GM23338 (cell line): ENCODE data around the gene MIER1. TPM values are rescaled to one million over a fixed set of nuclear protein-coding genes. Genes with fewer than 3 reads are reported as not detected.
A peak's percentile ranks its signal among the peaks of the same experiment; 100 is the strongest.

Experiments used
- ATAC-seq: fragments of 200-7000 bp; cut with Tn5 transposase; 3 replicates; pipeline ENCODE4 v1.9.1; 2020
- DNase-seq: peaks from one replicate; pipeline ENCODE4 v3.0.0-alpha.2; 2015; ENCODE audit warnings: low spot score
- H2AFZ ChIP-seq: fragments of 200-600 bp; sonication (generic); 2 replicates; pipeline ENCODE4 v1.8.0; 2016; ENCODE audit warnings: antibody characterized with exemption, mild to moderate bottlenecking, moderate library complexity
- H3F3A ChIP-seq: fragments of 200-600 bp; sonication (generic); replicated peaks from 2 replicates; pipeline ENCODE4 v1.8.0; 2017; ENCODE audit warnings: antibody characterized with exemption, mixed run types, low read depth
- H3K27ac ChIP-seq: fragments of 200-600 bp; sonication (generic); 2 replicates; pipeline ENCODE4 v1.6.1; 2016; ENCODE audit warnings: low read depth
- H3K27me3 ChIP-seq: fragments of 200-600 bp; sonication (generic); 2 replicates; pipeline ENCODE4 v1.8.0; 2016; ENCODE audit warnings: mild to moderate bottlenecking, mixed run types, moderate library complexity; ENCODE audit not compliant: insufficient read depth
- H3K36me3 ChIP-seq: fragments of 200-600 bp; sonication (generic); 2 replicates; pipeline ENCODE4 v1.8.0; 2016; ENCODE audit warnings: mild to moderate bottlenecking; ENCODE audit not compliant: insufficient read depth
- H3K4me1 ChIP-seq: fragments of 200-600 bp; sonication (generic); 2 replicates; pipeline ENCODE4 v1.8.0; 2016; ENCODE audit warnings: mild to moderate bottlenecking, moderate library complexity; ENCODE audit not compliant: insufficient read depth
- H3K4me2 ChIP-seq: fragments of 200-600 bp; sonication (generic); 2 replicates; pipeline ENCODE4 v1.7.1; 2017; ENCODE audit warnings: mixed run types
- H3K4me3 ChIP-seq: fragments of 200-600 bp; sonication (generic); 2 replicates; pipeline ENCODE4 v1.6.1; 2016; ENCODE audit warnings: mixed run types
- H3K79me2 ChIP-seq: fragments of 200-600 bp; sonication (generic); replicated peaks from 2 replicates; pipeline ENCODE4 v1.8.0; 2017; ENCODE audit warnings: mild to moderate bottlenecking; ENCODE audit not compliant: insufficient read depth
- H3K9me2 ChIP-seq: fragments of 200-600 bp; sonication (generic); 2 replicates; pipeline ENCODE4 v1.8.0; 2017; ENCODE audit not compliant: insufficient read depth
- H4K20me1 ChIP-seq: fragments of 200-600 bp; sonication (generic); replicated peaks from 2 replicates; pipeline ENCODE4 v1.8.0; 2017; ENCODE audit warnings: mild to moderate bottlenecking; ENCODE audit not compliant: insufficient read depth
- H3K27ac Mint-ChIP-seq: 2 replicates; pipeline ENCODE4 v1.8.0; 2020; ENCODE audit warnings: inconsistent platforms, mild to moderate bottlenecking, moderate library complexity, mixed read lengths
- H3K27me3 Mint-ChIP-seq: 3 replicates; pipeline ENCODE4 v1.8.0; 2022; ENCODE audit warnings: low read depth, mild to moderate bottlenecking, moderate library complexity, mixed read lengths, inconsistent platforms; ENCODE audit not compliant: insufficient read depth, poor library complexity
- H3K36me3 Mint-ChIP-seq: 3 replicates; pipeline ENCODE4 v1.8.0; 2021; ENCODE audit warnings: low read depth, mild to moderate bottlenecking, inconsistent platforms, moderate library complexity, mixed read lengths
- H3K4me1 Mint-ChIP-seq: 3 replicates; pipeline ENCODE4 v1.8.0; 2020; ENCODE audit warnings: mild to moderate bottlenecking, inconsistent platforms, mixed read lengths
- H3K4me3 Mint-ChIP-seq: 3 replicates; pipeline ENCODE4 v1.8.0; 2021; ENCODE audit warnings: moderate library complexity, mild to moderate bottlenecking, inconsistent platforms, mixed read lengths
- H3K9me3 Mint-ChIP-seq: 3 replicates; pipeline ENCODE4 v1.8.0; 2020; ENCODE audit warnings: moderate library complexity, mild to moderate bottlenecking, inconsistent platforms, mixed read lengths
- CREB1 ChIP-seq: fragments of 250-450 bp; sonication (Bioruptor Pico); IDR thresholded peaks from 2 replicates; pipeline ENCODE4 v1.5.0; 2020; ENCODE audit warnings: low read depth, mild to moderate bottlenecking, moderate library complexity
- EZH2 ChIP-seq: fragments of 200-600 bp; sonication (generic); IDR thresholded peaks from one replicate; pipeline ENCODE4 v1.8.0; 2017; ENCODE audit warnings: antibody characterized with exemption, mild to moderate bottlenecking, low read depth; ENCODE audit not compliant: unreplicated experiment
- EZH2phosphoT487 ChIP-seq: fragments of 200-600 bp; sonication (generic); IDR thresholded peaks from one replicate; pipeline ENCODE4 v1.8.1; 2018; ENCODE audit warnings: antibody characterized with exemption; ENCODE audit not compliant: unreplicated experiment
- JUNB ChIP-seq: IDR thresholded peaks from one replicate; pipeline ENCODE4 v1.6.1; 2016; ENCODE audit warnings: antibody characterized with exemption; ENCODE audit not compliant: unreplicated experiment
- NANOG ChIP-seq: IDR thresholded peaks from 2 replicates; pipeline ENCODE4 v1.6.1; 2016; ENCODE audit warnings: antibody characterized with exemption, borderline replicate concordance
- POLR2AphosphoS5 ChIP-seq: IDR thresholded peaks from 2 replicates; pipeline ENCODE4 v1.6.1; 2016; ENCODE audit warnings: antibody characterized with exemption, low read depth
- STAT1 ChIP-seq: IDR thresholded peaks from one replicate; pipeline ENCODE4 v1.6.1; 2016; ENCODE audit warnings: antibody characterized with exemption; ENCODE audit not compliant: unreplicated experiment
- ZNF114 ChIP-seq: fragments of 250-450 bp; sonication (Bioruptor Pico); IDR thresholded peaks from 2 replicates; pipeline ENCODE4 v1.5.0; 2020; ENCODE audit warnings: mild to moderate bottlenecking, moderate library complexity
- ZNF331 ChIP-seq: fragments of 250-450 bp; sonication (Bioruptor Pico); IDR thresholded peaks from 2 replicates; pipeline ENCODE4 v1.5.0; 2020; ENCODE audit warnings: low read depth, mild to moderate bottlenecking, moderate library complexity
- polyA plus RNA-seq: library from polyadenylated mRNA; unstranded; fragments of >200 nt; fragmentation: Nextera tagmentation; extraction: Ambion mirVana; gene quantifications from 2 replicates; pipeline ENCODE4 v1.2.1, GENCODE V29; 2016
- total RNA-seq: library from RNA; depleted of rRNA; stranded (reverse); fragments of >200 nt; shearing (Covaris generic); gene quantifications from 2 replicates; pipeline ENCODE4 v1.2.3, GENCODE V29; 2014
- TF ChIP-seq, protein P1 (sequence below): fragments of 250-450 bp; sonication (Bioruptor Pico); IDR thresholded peaks from 2 replicates; pipeline ENCODE4 v1.5.0; 2020; ENCODE audit warnings: mild to moderate bottlenecking, moderate library complexity
- TF ChIP-seq, protein P2 (sequence below), 2 experiments: fragments of 200-600 bp in 1 of 2; sonication (generic) in 1 of 2; conservative IDR thresholded peaks; 2 replicates each; pipeline versions ENCODE4 v1.5.1 to v1.6.1; 2016 to 2017; ENCODE audit warnings: antibody characterized with exemption in 2 of 2, low read depth in 2 of 2, mild to moderate bottlenecking in 2 of 2, moderate library complexity in 1 of 2

Gene MIER1
- total and polyA plus RNA-seq, 2 experiments from 2014 or later = 38.2 to 72.8 TPM

DNA sequence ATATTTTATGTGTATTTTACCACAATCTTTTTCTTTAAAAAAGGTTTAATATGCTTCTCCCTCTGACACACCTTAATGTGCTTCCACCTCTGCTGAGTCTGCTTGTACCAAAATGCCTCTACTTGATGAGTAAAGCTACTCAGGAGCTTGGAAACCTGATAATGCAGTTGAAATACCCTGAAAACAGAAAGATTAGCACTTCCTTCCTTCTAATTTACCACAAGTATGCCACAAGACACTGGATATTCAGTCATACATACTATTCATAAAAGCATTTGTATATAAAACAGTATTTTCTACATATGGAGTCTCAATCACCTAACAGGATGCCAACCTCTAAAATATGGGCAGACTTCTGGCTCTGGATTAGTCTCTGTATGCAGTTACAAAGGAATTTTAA, 74.2 kb downstream of the MIER1 start:
- Histone ChIP-seq H3K4me2 (no peak overlapping the region), H3K27me3 (no peaks in the 10 kb centered on the region), H3K4me3 (no peak overlapping the region), H3K27ac (no peak overlapping the region), H3F3A (no peaks in the 10 kb centered on the region), H3K4me1 (no peaks in the 10 kb centered on the region), H4K20me1 (no peaks in the 10 kb centered on the region), H3K9me2 (no peaks in the 10 kb centered on the region), H3K36me3 (no peaks in the 10 kb centered on the region), H2AFZ (no peak overlapping the region), H3K79me2 (no peaks in the 10 kb centered on the region)
- TF ChIP-seq ZNF331 (no peak), CREB1 (no peak), NANOG (no peak), EZH2 (no peak), ZNF114 (no peak)
- no peak for ATAC-seq
- Mint-ChIP-seq H3K27ac (no peak overlapping the region), H3K4me1 (peaks cover 3% of the 10 kb centered on the region; the same call in 1 of the 3 replicates), H3K9me3 (no peaks in the 10 kb centered on the region), H3K36me3 (no peaks in the 10 kb centered on the region), H3K27me3 (peaks cover 3% of the 10 kb centered on the region), H3K4me3 (no peak overlapping the region)
- no peak for DNase-seq

DNA sequence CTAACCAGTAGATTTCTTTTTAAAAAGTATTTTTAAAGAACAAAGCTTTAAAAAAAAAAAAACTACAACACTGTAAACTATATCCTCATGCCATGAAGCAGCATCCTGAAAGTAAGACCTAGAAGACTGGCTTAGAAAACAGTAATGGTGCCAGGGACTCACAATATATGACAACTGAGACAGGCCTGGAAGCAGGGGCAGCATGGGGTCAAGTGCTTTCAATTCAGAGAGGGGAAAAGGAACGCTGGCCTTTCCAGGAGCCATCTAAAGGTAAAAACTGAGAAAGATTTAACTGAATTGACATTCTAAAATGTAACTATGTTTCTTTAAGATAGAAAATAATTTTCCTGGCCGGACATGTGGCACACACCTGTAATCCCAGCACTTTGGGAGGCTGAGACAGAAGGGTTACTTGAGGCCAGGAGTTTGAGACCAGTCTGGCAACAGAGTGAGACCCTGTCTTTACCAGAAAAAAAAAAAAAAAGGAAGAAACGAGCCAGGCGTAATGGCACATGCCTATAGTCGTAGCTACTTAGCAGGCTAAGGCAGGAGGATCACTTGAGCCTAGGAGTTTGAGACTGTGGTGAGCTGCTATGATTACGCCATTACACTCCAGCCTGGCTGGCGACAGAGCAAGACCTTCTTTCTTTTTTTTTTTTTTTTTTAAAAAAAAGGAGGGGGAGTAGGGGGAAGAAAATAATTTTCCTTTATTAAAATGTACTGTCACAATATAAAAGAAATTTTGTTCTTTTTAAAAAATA, 75.0 kb downstream of the MIER1 start:
- Histone ChIP-seq H3K27ac (no peak overlapping the region), H3K79me2 (no peaks in the 10 kb centered on the region), H3K4me3 (no peak overlapping the region), H3K4me2 (no peak overlapping the region), H2AFZ (no peak overlapping the region), H3F3A (no peaks in the 10 kb centered on the region), H4K20me1 (no peaks in the 10 kb centered on the region), H3K4me1 (no peaks in the 10 kb centered on the region), H3K27me3 (no peaks in the 10 kb centered on the region), H3K9me2 (no peaks in the 10 kb centered on the region), H3K36me3 (no peaks in the 10 kb centered on the region)
- DNase-seq = no peak
- Mint-ChIP-seq H3K27me3 (no peaks in the 10 kb centered on the region), H3K9me3 (no peaks in the 10 kb centered on the region), H3K4me3 (no peak overlapping the region), H3K4me1 (peaks cover 3% of the 10 kb centered on the region; the same call in 1 of the 3 replicates), H3K27ac (no peak overlapping the region), H3K36me3 (no peaks in the 10 kb centered on the region)
- ATAC-seq = peak; percentile 39
- TF ChIP-seq NANOG (no peak), ZNF331 (no peak), JUNB (no peak), STAT1 (no peak), EZH2phosphoT487 (no peak), ZNF114 (no peak), EZH2 (no peak), CREB1 (no peak), POLR2AphosphoS5 (no peak)
- TF ChIP-seq, protein P1, sequence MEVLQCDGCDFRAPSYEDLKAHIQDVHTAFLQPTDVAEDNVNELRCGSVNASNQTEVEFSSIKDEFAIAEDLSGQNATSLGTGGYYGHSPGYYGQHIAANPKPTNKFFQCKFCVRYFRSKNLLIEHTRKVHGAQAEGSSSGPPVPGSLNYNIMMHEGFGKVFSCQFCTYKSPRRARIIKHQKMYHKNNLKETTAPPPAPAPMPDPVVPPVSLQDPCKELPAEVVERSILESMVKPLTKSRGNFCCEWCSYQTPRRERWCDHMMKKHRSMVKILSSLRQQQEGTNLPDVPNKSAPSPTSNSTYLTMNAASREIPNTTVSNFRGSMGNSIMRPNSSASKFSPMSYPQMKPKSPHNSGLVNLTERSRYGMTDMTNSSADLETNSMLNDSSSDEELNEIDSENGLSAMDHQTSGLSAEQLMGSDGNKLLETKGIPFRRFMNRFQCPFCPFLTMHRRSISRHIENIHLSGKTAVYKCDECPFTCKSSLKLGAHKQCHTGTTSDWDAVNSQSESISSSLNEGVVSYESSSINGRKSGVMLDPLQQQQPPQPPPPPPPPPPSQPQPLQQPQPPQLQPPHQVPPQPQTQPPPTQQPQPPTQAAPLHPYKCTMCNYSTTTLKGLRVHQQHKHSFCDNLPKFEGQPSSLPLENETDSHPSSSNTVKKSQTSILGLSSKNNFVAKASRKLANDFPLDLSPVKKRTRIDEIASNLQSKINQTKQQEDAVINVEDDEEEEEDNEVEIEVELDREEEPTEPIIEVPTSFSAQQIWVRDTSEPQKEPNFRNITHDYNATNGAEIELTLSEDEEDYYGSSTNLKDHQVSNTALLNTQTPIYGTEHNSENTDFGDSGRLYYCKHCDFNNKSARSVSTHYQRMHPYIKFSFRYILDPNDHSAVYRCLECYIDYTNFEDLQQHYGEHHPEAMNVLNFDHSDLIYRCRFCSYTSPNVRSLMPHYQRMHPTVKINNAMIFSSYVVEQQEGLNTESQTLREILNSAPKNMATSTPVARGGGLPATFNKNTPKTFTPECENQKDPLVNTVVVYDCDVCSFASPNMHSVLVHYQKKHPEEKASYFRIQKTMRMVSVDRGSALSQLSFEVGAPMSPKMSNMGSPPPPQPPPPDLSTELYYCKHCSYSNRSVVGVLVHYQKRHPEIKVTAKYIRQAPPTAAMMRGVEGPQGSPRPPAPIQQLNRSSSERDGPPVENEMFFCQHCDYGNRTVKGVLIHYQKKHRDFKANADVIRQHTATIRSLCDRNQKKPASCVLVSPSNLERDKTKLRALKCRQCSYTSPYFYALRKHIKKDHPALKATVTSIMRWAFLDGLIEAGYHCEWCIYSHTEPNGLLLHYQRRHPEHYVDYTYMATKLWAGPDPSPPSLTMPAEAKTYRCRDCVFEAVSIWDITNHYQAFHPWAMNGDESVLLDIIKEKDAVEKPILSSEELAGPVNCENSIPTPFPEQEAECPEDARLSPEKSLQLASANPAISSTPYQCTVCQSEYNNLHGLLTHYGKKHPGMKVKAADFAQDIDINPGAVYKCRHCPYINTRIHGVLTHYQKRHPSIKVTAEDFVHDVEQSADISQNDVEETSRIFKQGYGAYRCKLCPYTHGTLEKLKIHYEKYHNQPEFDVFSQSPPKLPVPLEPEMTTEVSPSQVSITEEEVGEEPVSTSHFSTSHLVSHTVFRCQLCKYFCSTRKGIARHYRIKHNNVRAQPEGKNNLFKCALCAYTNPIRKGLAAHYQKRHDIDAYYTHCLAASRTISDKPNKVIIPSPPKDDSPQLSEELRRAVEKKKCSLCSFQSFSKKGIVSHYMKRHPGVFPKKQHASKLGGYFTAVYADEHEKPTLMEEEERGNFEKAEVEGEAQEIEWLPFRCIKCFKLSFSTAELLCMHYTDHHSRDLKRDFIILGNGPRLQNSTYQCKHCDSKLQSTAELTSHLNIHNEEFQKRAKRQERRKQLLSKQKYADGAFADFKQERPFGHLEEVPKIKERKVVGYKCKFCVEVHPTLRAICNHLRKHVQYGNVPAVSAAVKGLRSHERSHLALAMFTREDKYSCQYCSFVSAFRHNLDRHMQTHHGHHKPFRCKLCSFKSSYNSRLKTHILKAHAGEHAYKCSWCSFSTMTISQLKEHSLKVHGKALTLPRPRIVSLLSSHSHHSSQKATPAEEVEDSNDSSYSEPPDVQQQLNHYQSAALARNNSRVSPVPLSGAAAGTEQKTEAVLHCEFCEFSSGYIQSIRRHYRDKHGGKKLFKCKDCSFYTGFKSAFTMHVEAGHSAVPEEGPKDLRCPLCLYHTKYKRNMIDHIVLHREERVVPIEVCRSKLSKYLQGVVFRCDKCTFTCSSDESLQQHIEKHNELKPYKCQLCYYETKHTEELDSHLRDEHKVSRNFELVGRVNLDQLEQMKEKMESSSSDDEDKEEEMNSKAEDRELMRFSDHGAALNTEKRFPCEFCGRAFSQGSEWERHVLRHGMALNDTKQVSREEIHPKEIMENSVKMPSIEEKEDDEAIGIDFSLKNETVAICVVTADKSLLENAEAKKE (CRISPR knock-in tag) = no peak
- TF ChIP-seq, protein P2, sequence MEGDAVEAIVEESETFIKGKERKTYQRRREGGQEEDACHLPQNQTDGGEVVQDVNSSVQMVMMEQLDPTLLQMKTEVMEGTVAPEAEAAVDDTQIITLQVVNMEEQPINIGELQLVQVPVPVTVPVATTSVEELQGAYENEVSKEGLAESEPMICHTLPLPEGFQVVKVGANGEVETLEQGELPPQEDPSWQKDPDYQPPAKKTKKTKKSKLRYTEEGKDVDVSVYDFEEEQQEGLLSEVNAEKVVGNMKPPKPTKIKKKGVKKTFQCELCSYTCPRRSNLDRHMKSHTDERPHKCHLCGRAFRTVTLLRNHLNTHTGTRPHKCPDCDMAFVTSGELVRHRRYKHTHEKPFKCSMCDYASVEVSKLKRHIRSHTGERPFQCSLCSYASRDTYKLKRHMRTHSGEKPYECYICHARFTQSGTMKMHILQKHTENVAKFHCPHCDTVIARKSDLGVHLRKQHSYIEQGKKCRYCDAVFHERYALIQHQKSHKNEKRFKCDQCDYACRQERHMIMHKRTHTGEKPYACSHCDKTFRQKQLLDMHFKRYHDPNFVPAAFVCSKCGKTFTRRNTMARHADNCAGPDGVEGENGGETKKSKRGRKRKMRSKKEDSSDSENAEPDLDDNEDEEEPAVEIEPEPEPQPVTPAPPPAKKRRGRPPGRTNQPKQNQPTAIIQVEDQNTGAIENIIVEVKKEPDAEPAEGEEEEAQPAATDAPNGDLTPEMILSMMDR (conservative IDR thresholded peaks at IDR 0.05; ENCODE audit: low read depth in 2 of 2) = no peak
